Keratinocyte (primary cell): ENCODE measurements around the gene HOXD11. TPM values are rescaled to one million over a fixed set of nuclear protein-coding genes. Genes with fewer than 3 reads are reported as not detected.

Experiments used
- DNase-seq: peaks from one replicate; pipeline ENCODE4 v3.0.0-alpha.2; 2011; ENCODE audit warnings: low read depth, missing footprints, low spot score
- FAIRE-seq: peaks from 2 replicates; lab custom pipeline; 2011; peaks lifted over from hg19 to GRCh38; lab: Jason Lieb, UNC
- H2AFZ ChIP-seq: 2 replicates; pipeline ENCODE4 v1.6.0; 2012; ENCODE audit warnings: low read length, control low read depth, inconsistent platforms; ENCODE audit not compliant: control insufficient read depth
- H3K27ac ChIP-seq: 2 replicates; pipeline ENCODE4 v1.5.1; 2011; ENCODE audit warnings: low read length; ENCODE audit not compliant: control insufficient read depth, insufficient read depth
- H3K27me3 ChIP-seq: 3 replicates; pipeline ENCODE4 v1.6.0; 2011; ENCODE audit warnings: low read length; ENCODE audit not compliant: control insufficient read depth, insufficient read depth; ENCODE audit errors: extremely low read depth
- H3K36me3 ChIP-seq, 2 experiments: 2 replicates in 1 of 2; 3 replicates in 1 of 2; pipeline ENCODE4 v1.5.1; 2011; ENCODE audit warnings: low read length in 2 of 2, mild to moderate bottlenecking in 1 of 2; ENCODE audit not compliant: control insufficient read depth in 2 of 2, insufficient read depth in 2 of 2; ENCODE audit errors: extremely low read depth in 1 of 2
- H3K4me1 ChIP-seq: 3 replicates; pipeline ENCODE4 v1.5.1; 2011; ENCODE audit warnings: low read length; ENCODE audit not compliant: control insufficient read depth, insufficient read depth; ENCODE audit errors: extremely low read depth
- H3K4me2 ChIP-seq: 3 replicates; pipeline ENCODE4 v1.6.0; 2011; ENCODE audit warnings: low read depth, low read length; ENCODE audit not compliant: control insufficient read depth, insufficient read depth; ENCODE audit errors: extremely low read depth
- H3K4me3 ChIP-seq, 3 experiments: fragments of 200-600 bp in 1 of 3; sonication (generic) in 1 of 3; 2 replicates in 2 of 3; 3 replicates in 1 of 3; pipeline ENCODE4 v1.5.1; 2011 to 2016; ENCODE audit warnings: low read length in 3 of 3, mild to moderate bottlenecking in 3 of 3, control low read depth in 2 of 3, inconsistent platforms in 1 of 3, low read depth in 1 of 3, mixed read lengths in 1 of 3, mixed run types in 1 of 3, moderate library complexity in 1 of 3; ENCODE audit not compliant: control insufficient read depth in 2 of 3, insufficient read depth in 2 of 3; ENCODE audit errors: extremely low read depth in 1 of 3
- H3K79me2 ChIP-seq: 2 replicates; pipeline ENCODE4 v1.6.0; 2012; ENCODE audit warnings: low read length; ENCODE audit not compliant: control insufficient read depth, insufficient read depth
- H3K9ac ChIP-seq: 3 replicates; pipeline ENCODE4 v1.6.0; 2011; ENCODE audit warnings: low read length; ENCODE audit not compliant: control insufficient read depth, insufficient read depth; ENCODE audit errors: extremely low read depth
- H3K9me1 ChIP-seq: 3 replicates; pipeline ENCODE4 v1.6.0; 2011; ENCODE audit warnings: low read length; ENCODE audit not compliant: control insufficient read depth, insufficient read depth; ENCODE audit errors: extremely low read depth
- H3K9me3 ChIP-seq: 2 replicates; pipeline ENCODE4 v1.5.1; 2012; ENCODE audit warnings: low read depth, low read length; ENCODE audit not compliant: control insufficient read depth
- H4K20me1 ChIP-seq: 3 replicates; pipeline ENCODE4 v1.6.0; 2011; ENCODE audit warnings: low read length; ENCODE audit not compliant: control insufficient read depth, insufficient read depth; ENCODE audit errors: extremely low read depth
- CTCF ChIP-seq, 3 experiments: IDR thresholded peaks in 1 of 3; conservative IDR thresholded peaks in 1 of 3; optimal IDR thresholded peaks in 1 of 3; 2 replicates in 2 of 3; 3 replicates in 1 of 3; pipeline versions ENCODE3 to v1.5.1; 2011; ENCODE audit warnings: low read length in 3 of 3, mild to moderate bottlenecking in 3 of 3, moderate library complexity in 2 of 3, control low read depth in 1 of 3, inconsistent platforms in 1 of 3; ENCODE audit not compliant: insufficient read depth in 2 of 3; ENCODE audit errors: extremely low read depth in 1 of 3
- EZH2 ChIP-seq: IDR thresholded peaks from one replicate; pipeline ENCODE4 v1.6.1; 2012; ENCODE audit warnings: inconsistent platforms, mild to moderate bottlenecking, low read length, moderate library complexity
- dilution Hi-C: fragments of 300-500 bp; cut with MboI; formaldehyde crosslinking; loops from one replicate; pipeline ENCODE4 v1.7.0; 2020; ENCODE audit warnings: low sequenced_read_pairs; ENCODE audit not compliant: extremely low pct_ligation_motif_present
- polyA plus RNA-seq, 5 experiments: library from polyadenylated mRNA; depleted of rRNA in 3 of 5; stranded (reverse) in 3 of 5; stranded (forward) in 1 of 5; unstranded in 1 of 5; fragments of >200 nt; gene quantifications; 1 replicate in 1 of 5; 2 replicates in 3 of 5; 3 replicates in 1 of 5; pipeline versions ENCODE4 v1.2.1 to v1.2.3, GENCODE V29; 2011 to 2012; ENCODE audit warnings: missing spikeins in 2 of 5, low read depth in 1 of 5, low replicate concordance in 1 of 5

Gene HOXD11
- polyA plus RNA-seq, 1 donor (not counting 4 experiments of a cell fraction or from before 2014, with no cell fraction given) = not detected

- dilution Hi-C loops = no loop called here
- no peak for DNase-seq
- H3K79me2 ChIP-seq = no peaks in the 10 kb centered on the region
- H3K9me3 ChIP-seq = no peaks in the 10 kb centered on the region
- no peaks in the 10 kb centered on the region for H4K20me1 ChIP-seq
- no peak overlapping the region for H3K9ac ChIP-seq
- peaks cover 94% of the 10 kb centered on the region for H3K27me3 ChIP-seq
- no peak overlapping the region for H2AFZ ChIP-seq
- no peak overlapping the region for H3K4me3 ChIP-seq
- no peak overlapping the region for H3K27ac ChIP-seq
- no peaks in the 10 kb centered on the region for H3K36me3 ChIP-seq
- H3K4me1 ChIP-seq = no peaks in the 10 kb centered on the region
- TF ChIP-seq CTCF (optimal IDR thresholded peaks at IDR 0.05 in 1 of 3, IDR thresholded peaks at IDR 0.05 in 1 of 3, conservative IDR thresholded peaks at IDR 0.05 in 1 of 3; ENCODE audit: extremely low read depth in 1 of 3, insufficient read depth in 2 of 3, low read length in 3 of 3) = no peak
- peak; percentile 36 for TF ChIP-seq EZH2
- no peak overlapping the region for H3K4me2 ChIP-seq
- H3K9me1 ChIP-seq = no peaks in the 10 kb centered on the region
- no peak for FAIRE-seq
These were observed 26.3 kb downstream of the HOXD11 start for GRCh38 chr2:176133389-176133788.

GRCh38 chr2:176134035-176134434, 27.0 kb downstream of the HOXD11 start:
- TF ChIP-seq EZH2 (no peak), CTCF (optimal IDR thresholded peaks at IDR 0.05 in 1 of 3, IDR thresholded peaks at IDR 0.05 in 1 of 3, conservative IDR thresholded peaks at IDR 0.05 in 1 of 3; ENCODE audit: extremely low read depth in 1 of 3, insufficient read depth in 2 of 3, low read length in 3 of 3) (no peak)
- H3K4me1 ChIP-seq = no peaks in the 10 kb centered on the region

More at GRCh38 chr2:176134035-176134434, 27.0 kb downstream of the HOXD11 start:
- peaks cover 4% of the 10 kb centered on the region for H3K9me3 ChIP-seq
- H3K9me1 ChIP-seq = no peaks in the 10 kb centered on the region
- dilution Hi-C loops = no loop called here
- DNase-seq (no peak), FAIRE-seq (no peak)
- H4K20me1 ChIP-seq = no peaks in the 10 kb centered on the region
- H3K27ac ChIP-seq = no peak overlapping the region
- H3K36me3 ChIP-seq = no peaks in the 10 kb centered on the region
- no peak overlapping the region for H3K9ac ChIP-seq
- no peak overlapping the region for H3K4me3 ChIP-seq
- peaks cover 94% of the 10 kb centered on the region for H3K27me3 ChIP-seq
- no peak overlapping the region for H2AFZ ChIP-seq
- no peak overlapping the region for H3K4me2 ChIP-seq
- no peaks in the 10 kb centered on the region for H3K79me2 ChIP-seq
